ENCODE data around the gene TRPM2. TPM values are rescaled to one million over a fixed set of nuclear protein-coding genes. Genes with fewer than 3 reads are reported as not detected.
A peak's percentile ranks its signal among the peaks of the same experiment; 100 is the strongest.

TRPM2 gene
- total and polyA plus RNA-seq, 2 of the 13 experiments (the other 11 are each of a cell fraction or from before 2014, with no cell fraction given): 0.07 to 0.20 TPM

GRCh38 chr21:44370027-44370735 is 16.8 kb downstream of the TRPM2 start (continued):
- TF ChIP-seq MLXIP (CRISPR knock-in tag; IDR thresholded peaks at IDR 0.05; ENCODE audit: borderline replicate concordance): peak; percentile 87
- TF ChIP-seq MIXL1 (CRISPR knock-in tag; IDR thresholded peaks at IDR 0.05): peak; percentile 15; the same call in 1 of the 2 replicates
- no peak for TF ChIP-seq SMAD9 (CRISPR knock-in tag; IDR thresholded peaks at IDR 0.05)
- TF ChIP-seq ZNF563 (CRISPR knock-in tag; IDR thresholded peaks at IDR 0.05): no peak
- 0 out of 2 replicates have a peak, but pooled peaks have one; percentile 71 for TF ChIP-seq ZBTB43 (CRISPR knock-in tag; conservative IDR thresholded peaks at IDR 0.05)
- TF ChIP-seq ZNF737 (CRISPR knock-in tag; IDR thresholded peaks at IDR 0.05; ENCODE audit: borderline replicate concordance): no peak
- TF ChIP-seq RNF2 (conservative IDR thresholded peaks at IDR 0.05; ENCODE audit: low read depth): no peak
- no peak for TF ChIP-seq ZEB1 (IDR thresholded peaks at IDR 0.05; ENCODE audit: insufficient replicate concordance, low read depth)
- TF ChIP-seq THAP7 (CRISPR knock-in tag; IDR thresholded peaks at IDR 0.05): no peak
- TF ChIP-seq ZNF510 (CRISPR knock-in tag; IDR thresholded peaks at IDR 0.05; ENCODE audit: low read depth): no peak
- TF ChIP-seq REL (CRISPR knock-in tag; conservative IDR thresholded peaks at IDR 0.05): no peak
- TF ChIP-seq ZNF318 (CRISPR knock-in tag; IDR thresholded peaks at IDR 0.05): no peak

Measured in HepG2 (cell line).